SU-DHL-6 (cell line): ENCODE measurements around the gene SCYGR6.

Experiments used
- H2AFZ ChIP-seq: fragments of 200-600 bp; sonication (generic); 2 replicates; pipeline ENCODE4 v1.6.1; 2014; ENCODE audit warnings: low read depth, mild to moderate bottlenecking, moderate library complexity, mixed read lengths, antibody characterized with exemption, low read length; ENCODE audit not compliant: severe bottlenecking
- H3F3A ChIP-seq: fragments of 200-600 bp; shearing (Covaris generic); 2 replicates; pipeline ENCODE4 v1.6.0; 2016; ENCODE audit warnings: antibody characterized with exemption, mild to moderate bottlenecking; ENCODE audit not compliant: insufficient read depth
- H3K27ac ChIP-seq: fragments of 200-600 bp; sonication (generic); 2 replicates; pipeline ENCODE4 v1.5.1; 2016; ENCODE audit warnings: low read depth, mild to moderate bottlenecking, low read length, moderate library complexity, mixed read lengths
- H3K27me3 ChIP-seq: fragments of 200-600 bp; sonication (generic), shearing (Covaris generic); 2 replicates; pipeline ENCODE4 v1.6.0; 2014; ENCODE audit warnings: mild to moderate bottlenecking, low read length
- H3K36me3 ChIP-seq: fragments of 200-600 bp; sonication (generic); 2 replicates; pipeline ENCODE4 v1.6.1; 2014; ENCODE audit warnings: mild to moderate bottlenecking, low read length, mixed read lengths
- H3K4me2 ChIP-seq: fragments of 300-600, 200-600 bp; shearing (Covaris generic), sonication (generic); 2 replicates; pipeline ENCODE4 v1.6.0; 2014; ENCODE audit warnings: low read length, low read depth, mild to moderate bottlenecking; ENCODE audit not compliant: poor library complexity, severe bottlenecking
- H3K4me3 ChIP-seq: fragments of 200-600 bp; sonication (generic); 2 replicates; pipeline ENCODE4 v1.5.1; 2014; ENCODE audit warnings: antibody characterized with exemption, low read length, mild to moderate bottlenecking, mixed read lengths; ENCODE audit not compliant: insufficient read depth, poor library complexity, severe bottlenecking
- H3K79me2 ChIP-seq: fragments of 200-600 bp; sonication (generic); 2 replicates; pipeline ENCODE4 v1.6.1; 2014; ENCODE audit warnings: mild to moderate bottlenecking, low read length, moderate library complexity; ENCODE audit not compliant: insufficient read depth
- H3K9ac ChIP-seq: fragments of 200-600 bp; sonication (generic); 2 replicates; pipeline ENCODE4 v1.7.0; 2014; ENCODE audit warnings: mild to moderate bottlenecking, low read length
- H3K9me2 ChIP-seq: fragments of 200-600 bp; sonication (generic); replicated peaks from 2 replicates; pipeline ENCODE4 v1.6.1; 2014; ENCODE audit warnings: low read length; ENCODE audit not compliant: insufficient read depth
- H3K9me3 ChIP-seq: fragments of 200-600 bp; sonication (generic); 2 replicates; pipeline ENCODE4 v1.6.1; 2014; ENCODE audit warnings: low read length, mixed read lengths; ENCODE audit not compliant: insufficient read depth
- H4K20me1 ChIP-seq: fragments of 200-600 bp; sonication (generic); 2 replicates; pipeline ENCODE4 v1.6.1; 2014; ENCODE audit warnings: low read depth, mild to moderate bottlenecking, antibody characterized with exemption, low read length, moderate library complexity, mixed read lengths
- CTCF ChIP-seq: fragments of 200-600 bp; sonication (generic); IDR thresholded peaks from one replicate; pipeline ENCODE4 v1.5.1; 2017; ENCODE audit warnings: antibody characterized with exemption, mild to moderate bottlenecking, low read length, moderate library complexity; ENCODE audit not compliant: insufficient read depth, poor library complexity, severe bottlenecking
- EZH2phosphoT487 ChIP-seq: fragments of 200-600 bp; sonication (generic), shearing (Covaris generic); conservative IDR thresholded peaks from 2 replicates; pipeline ENCODE4 v1.6.1; 2018; ENCODE audit warnings: mild to moderate bottlenecking, antibody characterized with exemption, low read length, moderate library complexity, mixed read lengths

The SCYGR6 gene

GRCh38 chr2:227710986-227711385, 13.6 kb downstream of the SCYGR6 start:
- Histone ChIP-seq H3K4me3 (no peak overlapping the region), H3K4me2 (no peak overlapping the region), H3K36me3 (no peaks in the 10 kb centered on the region), H3K27ac (no peak overlapping the region), H3K79me2 (no peaks in the 10 kb centered on the region), H4K20me1 (no peaks in the 10 kb centered on the region), H3K9me2 (no peaks in the 10 kb centered on the region), H3K27me3 (no peaks in the 10 kb centered on the region), H3F3A (no peaks in the 10 kb centered on the region), H3K9me3 (no peaks in the 10 kb centered on the region), H2AFZ (no peak overlapping the region), H3K9ac (no peak overlapping the region)
- TF ChIP-seq CTCF (no peak), EZH2phosphoT487 (no peak)

- Histone ChIP-seq H3F3A (no peaks in the 10 kb centered on the region), H4K20me1 (no peaks in the 10 kb centered on the region), H2AFZ (no peak overlapping the region), H3K9me3 (no peaks in the 10 kb centered on the region), H3K9me2 (no peaks in the 10 kb centered on the region), H3K9ac (no peak overlapping the region), H3K36me3 (no peaks in the 10 kb centered on the region), H3K79me2 (no peaks in the 10 kb centered on the region), H3K27ac (no peak overlapping the region), H3K27me3 (no peaks in the 10 kb centered on the region), H3K4me3 (no peak overlapping the region), H3K4me2 (no peak overlapping the region)
- TF ChIP-seq CTCF (no peak), EZH2phosphoT487 (no peak)
Observed at GRCh38 chr2:227707390-227707789, 17.2 kb downstream of the SCYGR6 start.

GRCh38 chr2:227706859-227707258, 17.7 kb downstream of the SCYGR6 start:
- no peaks in the 10 kb centered on the region for H3K9me3 ChIP-seq

More at GRCh38 chr2:227706859-227707258, 17.7 kb downstream of the SCYGR6 start:
- Histone ChIP-seq H3K36me3 (no peaks in the 10 kb centered on the region), H3K9ac (no peak overlapping the region), H2AFZ (no peak overlapping the region), H3K4me3 (no peak overlapping the region), H3K79me2 (no peaks in the 10 kb centered on the region), H3K9me2 (no peaks in the 10 kb centered on the region), H3K27me3 (no peaks in the 10 kb centered on the region), H3K27ac (no peak overlapping the region), H3K4me2 (no peak overlapping the region), H4K20me1 (no peaks in the 10 kb centered on the region), H3F3A (no peaks in the 10 kb centered on the region)
- TF ChIP-seq CTCF, result no peak
- TF ChIP-seq EZH2phosphoT487, result no peak
